Measurements from ENCODE around the gene MAMDC4.
A peak's percentile ranks its signal among the peaks of the same experiment; 100 is the strongest.
"Not testable (repeated sequence)": the region's sequence is repeated elsewhere in the genome, so short reads cannot be mapped to it uniquely, and the experiment has no call there.

Gene MAMDC4

DNA sequence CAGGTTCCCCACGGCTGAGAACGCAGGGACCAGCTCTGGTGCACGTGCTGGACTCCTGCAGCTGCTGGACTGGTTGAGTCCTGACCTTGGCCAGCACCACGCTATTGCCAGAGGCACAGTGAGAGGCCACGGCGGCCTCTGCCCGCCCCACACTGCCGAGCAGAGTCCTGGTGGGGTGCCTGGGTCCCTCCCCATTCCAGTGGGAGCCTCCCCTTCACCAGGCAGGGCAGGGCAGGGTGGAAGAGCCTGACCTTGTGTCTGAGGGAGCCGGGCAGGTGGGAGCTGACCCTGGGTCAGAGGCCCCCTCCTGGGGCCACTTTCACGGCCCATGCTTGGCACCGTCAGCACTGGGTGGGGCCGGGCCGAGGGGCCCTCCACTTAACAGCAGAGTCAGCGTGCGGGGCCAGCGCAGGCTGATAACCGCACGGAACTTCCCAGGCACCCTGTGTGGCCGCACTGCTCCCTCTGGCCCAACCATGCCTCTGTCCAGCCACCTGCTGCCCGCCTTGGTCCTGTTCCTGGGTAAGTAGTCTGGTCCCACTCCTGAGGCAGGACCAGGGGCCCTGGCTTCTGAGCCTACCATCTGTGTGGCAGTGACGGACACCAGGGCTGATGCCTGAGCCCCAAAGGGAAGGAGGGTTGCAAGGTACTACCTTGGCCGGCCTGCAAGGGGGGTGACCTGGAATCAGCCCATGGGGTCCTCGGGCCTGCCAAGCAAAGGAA, at the start of gene MAMDC4:
Gene MAMDC4, plus strand, starts transcription at position 406 of the 723 bp plus-strand sequence. Its CDS starts 71 bp downstream, at position 477.
- no peak for DNase-seq (ENCODE audit: low spot score)

DNA sequence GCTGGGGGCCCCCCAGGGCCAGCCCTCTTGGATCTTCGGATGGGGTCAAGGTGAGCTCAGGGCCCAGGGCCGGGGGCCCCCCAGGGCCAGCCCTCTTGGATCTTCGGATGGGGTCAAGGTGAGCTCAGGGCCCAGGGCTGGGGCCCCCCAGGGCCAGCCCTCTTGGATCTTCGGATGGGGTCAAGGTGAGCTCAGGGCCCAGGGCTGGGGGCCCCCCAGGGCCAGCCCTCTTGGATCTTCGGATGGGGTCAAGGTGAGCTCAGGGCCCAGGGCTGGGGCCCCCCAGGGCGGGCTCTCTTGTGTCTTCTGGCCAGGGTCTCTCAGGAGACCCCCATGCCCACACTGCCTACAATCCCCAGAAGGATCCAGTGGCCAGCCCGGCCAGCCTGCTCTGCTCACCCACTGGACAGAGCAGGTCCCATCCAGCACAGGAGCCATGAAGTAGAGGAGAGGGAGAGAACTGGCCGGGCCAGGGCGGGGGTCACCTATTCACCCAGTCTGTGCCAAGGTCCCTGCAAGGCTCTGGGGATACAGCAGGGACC, 49.1 kb upstream of the MAMDC4 start:
- not testable (repeated sequence) for DNase-seq (ENCODE audit: low spot score)

- DNase-seq (ENCODE audit: low spot score), result no peak
These were observed 48.3 kb upstream of the MAMDC4 start for GRCh38 chr9:136803551-136804508.

- no peak for DNase-seq (ENCODE audit: low spot score)
These were observed 47.5 kb upstream of the MAMDC4 start for GRCh38 chr9:136804509-136805206.

DNA sequence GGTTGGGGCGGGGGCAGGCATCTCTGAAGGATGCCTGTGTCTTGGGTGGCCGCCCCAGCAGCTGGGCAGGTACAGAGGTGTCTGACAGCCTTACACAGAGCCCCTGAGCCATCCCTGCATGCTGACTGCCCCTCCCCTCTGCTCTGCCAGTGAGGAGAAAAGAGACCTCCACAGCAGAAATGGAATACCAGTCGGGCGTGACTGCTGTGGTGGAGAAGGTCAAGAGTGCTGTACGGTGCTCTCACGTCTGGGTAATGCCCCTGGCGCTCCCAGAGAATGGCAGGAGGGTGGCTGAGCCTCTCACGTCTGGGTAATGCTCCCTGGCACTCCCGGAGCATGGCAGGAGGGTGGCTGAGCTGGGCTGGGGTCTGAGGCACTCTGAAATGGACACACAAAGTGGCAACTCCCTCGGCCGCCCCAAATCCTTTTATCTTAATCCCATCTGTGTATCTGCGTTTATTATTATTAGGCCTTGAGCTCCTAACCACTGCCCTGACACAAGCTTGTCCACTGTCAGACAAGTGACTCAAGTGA, 46.9 kb upstream of the MAMDC4 start:
- DNase-seq (ENCODE audit: low spot score), result no peak

DNA sequence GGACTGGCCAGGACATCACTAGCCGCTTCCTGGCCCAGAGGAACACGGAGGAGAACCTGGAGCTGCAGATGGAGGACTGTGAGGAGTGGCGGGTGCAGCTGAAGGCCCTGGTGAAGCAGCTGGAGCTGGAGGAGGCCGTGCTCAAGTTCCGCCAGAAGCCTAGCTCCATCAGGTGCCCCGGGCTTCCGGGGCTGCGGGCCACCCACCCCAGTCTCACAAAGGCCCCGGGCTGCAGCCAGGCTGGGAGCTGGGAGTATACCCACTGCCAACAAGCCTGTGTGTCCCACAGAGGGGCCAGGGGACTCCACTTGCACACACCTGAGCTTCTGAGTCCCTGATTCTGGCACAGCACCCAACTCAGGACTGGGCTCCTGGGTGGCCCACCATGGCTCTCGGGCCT, 46.1 kb upstream of the MAMDC4 start:
- DNase-seq (ENCODE audit: low spot score), result no peak

GRCh38 chr9:136806631-136807201, 45.4 kb upstream of the MAMDC4 start:
- DNase-seq (ENCODE audit: low spot score), result no peak

GRCh38 chr9:136807281-136808074, 44.7 kb upstream of the MAMDC4 start, which contains the start of gene RABL6:
RABL6 (plus strand) TSS chr9:136807948; CDS start chr9:136808197, 249 bp downstream.
- DNase-seq (ENCODE audit: low spot score), result peak; percentile 97

- DNase-seq (ENCODE audit: low spot score), result peak; percentile 37
These were observed 43.9 kb upstream of the MAMDC4 start for GRCh38 chr9:136808075-136808805.

GRCh38 chr9:136808806-136809158, 43.4 kb upstream of the MAMDC4 start:
- peak; percentile 60 for DNase-seq (ENCODE audit: low spot score)

DNA sequence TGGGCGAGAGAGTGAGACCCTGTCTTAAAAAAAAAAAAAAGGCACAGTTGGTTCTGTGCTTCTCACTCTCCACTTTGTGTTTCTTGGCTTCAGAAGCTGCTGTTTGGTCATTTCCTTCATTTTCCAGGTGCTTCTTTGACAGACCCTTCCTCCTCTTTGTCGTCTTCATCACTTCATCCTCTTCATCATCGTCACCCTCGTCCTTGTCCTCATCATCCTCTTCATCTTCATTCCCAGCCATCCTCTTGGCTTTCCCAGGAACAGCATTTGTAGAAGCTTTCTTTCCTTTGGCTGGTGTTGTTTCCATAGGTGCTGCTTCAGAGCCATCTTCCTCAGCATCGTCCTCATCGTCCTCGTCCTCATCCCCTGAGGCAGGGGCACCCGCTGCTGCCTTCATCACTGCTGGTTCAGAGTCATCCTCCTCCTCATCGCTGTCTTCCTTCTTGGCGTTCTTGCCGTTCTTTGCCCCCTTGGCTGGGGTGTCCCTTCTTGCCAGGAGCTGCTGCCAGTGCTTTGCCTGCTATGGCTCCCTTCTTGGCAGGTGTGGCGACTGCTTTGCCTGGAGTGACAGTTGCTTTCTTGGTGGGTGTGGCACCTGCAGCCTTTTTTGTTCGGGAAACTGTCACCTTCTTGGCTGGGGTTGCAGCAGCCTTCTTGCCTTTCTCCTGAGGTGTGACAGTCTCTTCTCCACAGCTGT, 37.3 kb upstream of the MAMDC4 start:
- DNase-seq (ENCODE audit: low spot score), result no peak

DNA sequence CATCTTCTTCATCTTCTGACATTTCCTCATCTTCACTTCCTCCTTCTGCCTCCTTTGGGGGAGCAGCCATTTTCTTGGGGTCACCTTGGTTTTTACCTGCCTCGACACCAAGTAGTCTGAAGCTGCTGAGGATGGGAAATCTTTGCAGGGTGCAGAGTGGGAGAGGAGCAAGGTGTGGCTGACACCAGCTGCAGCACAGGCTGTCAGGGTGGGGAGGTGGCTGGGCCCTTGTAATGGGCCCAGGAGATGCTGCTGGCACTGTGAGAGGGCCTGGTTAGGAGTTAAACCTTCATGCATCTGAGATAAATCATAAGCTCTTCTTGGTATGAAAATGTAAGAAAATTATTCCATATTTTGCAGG, 36.7 kb upstream of the MAMDC4 start:
- DNase-seq (ENCODE audit: low spot score), result no peak

- DNase-seq (ENCODE audit: low spot score), result peak; percentile 73
These were observed 30.9 kb upstream of the MAMDC4 start for GRCh38 chr9:136820971-136821825.

- DNase-seq (ENCODE audit: low spot score), result no peak
These were observed 30.2 kb upstream of the MAMDC4 start for GRCh38 chr9:136821826-136822544.

DNA sequence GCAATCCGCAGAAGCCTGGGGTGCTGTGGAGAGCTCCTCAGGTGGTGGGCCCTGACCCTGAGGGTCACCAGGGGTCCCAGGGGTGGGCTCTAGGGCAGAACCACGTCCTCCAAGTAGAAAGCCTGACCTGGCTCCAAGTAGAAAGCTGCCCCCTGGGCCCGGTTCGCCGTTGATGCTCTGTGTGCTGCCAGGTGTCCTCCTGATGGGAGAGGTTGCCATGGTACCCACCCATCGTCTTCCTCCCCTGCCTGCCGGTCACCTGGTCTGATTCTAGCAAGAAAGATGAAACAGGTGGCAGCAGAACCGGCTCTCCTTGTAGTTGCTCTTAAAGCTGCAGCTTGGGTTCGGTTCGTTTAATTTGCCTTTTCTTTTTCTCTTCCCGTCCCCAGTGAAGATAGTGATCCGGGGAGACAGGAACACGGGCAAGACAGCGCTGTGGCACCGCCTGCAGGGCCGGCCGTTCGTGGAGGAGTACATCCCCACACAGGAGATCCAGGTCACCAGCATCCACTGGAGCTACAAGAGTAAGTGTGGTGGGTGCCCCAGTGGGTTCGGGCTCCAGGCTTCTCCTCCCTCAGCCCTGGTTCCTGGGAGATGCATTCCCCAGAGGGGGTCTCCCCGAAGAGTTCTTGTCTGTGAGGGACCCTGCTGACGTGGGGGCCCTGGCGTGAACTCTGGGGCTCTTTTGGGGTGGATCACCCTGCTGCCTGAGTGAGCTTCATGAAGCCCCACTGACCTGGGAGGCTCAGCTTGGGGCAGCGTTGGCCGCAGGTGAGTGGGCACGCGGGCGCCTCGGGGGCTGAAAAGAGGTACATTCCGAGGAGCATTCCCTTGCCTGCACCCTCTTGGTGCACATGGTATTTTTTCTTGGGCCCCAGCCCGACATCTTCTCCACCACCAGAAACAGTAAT, 28.8 kb upstream of the MAMDC4 start:
- no peak for DNase-seq (ENCODE audit: low spot score)

GRCh38 chr9:136824496-136825225, 27.5 kb upstream of the MAMDC4 start:
- no peak for DNase-seq (ENCODE audit: low spot score)

Data from hepatic stellate cell (primary cell).